ENCODE results near the gene MTO1. TPM values are rescaled to one million over a fixed set of nuclear protein-coding genes. Genes with fewer than 3 reads are reported as not detected.
"Not testable (repeated sequence)": the region's sequence is repeated elsewhere in the genome, so short reads cannot be mapped to it uniquely, and the experiment has no call there.

MTO1 gene
- total RNA-seq, 1 experiment from 2014 or later: 17.4 TPM

DNA sequence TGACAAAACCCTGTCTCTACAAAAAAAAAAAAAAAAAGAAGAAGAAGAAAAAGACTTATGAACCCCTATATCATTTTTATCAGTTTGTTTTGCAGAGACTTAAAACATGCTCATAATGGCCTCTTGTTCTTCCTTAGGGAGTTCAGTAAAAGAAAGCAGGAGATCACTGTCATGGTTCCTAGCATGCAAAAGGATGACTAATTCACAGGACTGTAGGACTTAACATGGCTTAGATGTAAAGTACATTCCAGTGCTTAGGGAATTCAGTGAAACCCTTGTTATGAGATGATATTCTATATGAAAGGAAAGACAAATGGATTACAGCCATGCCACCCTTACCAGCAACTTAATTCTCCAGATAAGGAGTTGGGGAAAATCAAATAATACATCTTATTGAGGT is 29.8 kb downstream of the MTO1 start:
- DNase-seq (ENCODE audit: low read depth): no peak

DNA sequence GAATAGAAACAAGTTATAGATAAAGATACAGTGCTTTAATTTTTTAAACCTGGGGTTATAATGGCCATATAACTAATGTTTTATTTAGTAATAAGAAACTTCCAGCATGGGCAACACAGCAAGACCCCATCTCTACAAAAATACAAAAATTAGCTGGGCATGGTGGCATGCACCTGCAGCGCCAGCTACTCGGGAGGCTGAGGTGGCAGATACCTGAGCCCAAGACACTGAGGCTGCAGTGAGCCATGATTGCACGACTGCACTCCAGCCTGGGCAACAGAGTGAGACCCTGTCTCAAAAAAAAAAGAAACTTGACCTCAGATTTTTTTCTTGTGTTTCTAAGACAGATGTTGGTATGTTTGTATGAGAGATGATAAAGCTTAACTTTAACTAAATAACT is 36.4 kb downstream of the MTO1 start:
- in situ Hi-C loops (cut with HindIII; ENCODE audit: low pct_unique_long_range_greater_than_20kb, low sequenced_read_pairs): no loop called here
- DNase-seq (ENCODE audit: low read depth): no peak

More for the DNA sequence above, 29.8 kb downstream of the MTO1 start:
- in situ Hi-C loops (cut with HindIII; ENCODE audit: low pct_unique_long_range_greater_than_20kb, low sequenced_read_pairs): no loop called here

DNA sequence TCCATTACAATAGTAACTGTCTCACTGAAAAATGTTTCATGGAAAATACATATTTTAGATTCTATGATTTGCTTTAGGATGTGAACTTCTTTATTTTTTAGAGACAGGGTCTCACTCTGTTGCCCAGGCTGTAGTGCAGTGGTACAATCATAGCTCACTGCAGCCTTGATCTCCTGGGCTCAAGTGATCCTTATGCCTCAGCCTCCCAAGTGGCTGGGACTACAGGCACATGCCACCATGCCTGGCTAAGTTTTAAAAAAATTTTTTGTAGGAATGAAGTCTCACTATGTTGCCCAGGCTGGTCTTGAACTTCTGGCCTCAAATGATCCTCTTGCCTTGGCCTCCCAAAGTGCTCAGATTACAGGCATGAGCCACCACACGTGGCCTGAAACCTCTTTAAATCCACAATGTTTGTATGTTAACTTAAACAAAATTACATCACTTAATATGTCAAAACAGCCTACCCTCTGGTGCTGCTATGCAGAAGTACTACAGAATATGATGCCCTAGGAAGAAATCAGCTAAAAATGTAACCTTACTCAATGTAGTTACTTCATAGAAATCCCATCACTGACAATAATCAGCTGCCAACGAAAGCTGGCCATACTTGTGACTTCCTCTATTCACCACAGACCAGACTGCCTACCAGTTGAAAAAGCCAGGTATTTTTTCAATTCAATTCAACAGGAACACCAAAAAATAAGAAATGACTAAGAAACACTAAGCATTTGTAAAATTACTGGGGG is 41.7 kb downstream of the MTO1 start:
- no peak for DNase-seq (ENCODE audit: low read depth)
- in situ Hi-C loops (cut with HindIII; ENCODE audit: low pct_unique_long_range_greater_than_20kb, low sequenced_read_pairs): no loop called here

GRCh38 chr6:73504160-73504559 is 42.6 kb downstream of the MTO1 start:
- in situ Hi-C loops (cut with HindIII; ENCODE audit: low pct_unique_long_range_greater_than_20kb, low sequenced_read_pairs): no loop called here
- DNase-seq (ENCODE audit: low read depth): no peak

DNA sequence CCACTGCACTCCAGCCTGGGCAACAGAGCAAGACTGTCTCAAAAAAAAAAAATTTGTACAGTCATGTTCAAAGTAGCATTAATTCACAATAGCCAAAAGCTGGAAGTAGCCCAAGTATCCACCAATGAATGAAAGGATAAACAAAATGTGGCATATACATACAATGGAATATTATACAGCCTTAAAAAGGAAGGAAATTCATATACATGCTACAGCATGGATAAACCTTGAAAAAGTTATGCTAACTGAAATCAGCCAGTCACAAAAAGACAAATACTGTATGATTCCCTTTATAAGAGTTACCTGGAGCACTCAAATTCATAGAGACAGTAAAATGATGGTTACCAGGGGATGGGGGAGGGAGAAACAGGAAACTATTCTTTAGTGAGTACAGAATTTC is 43.6 kb downstream of the MTO1 start:
- in situ Hi-C loops (cut with HindIII; ENCODE audit: low pct_unique_long_range_greater_than_20kb, low sequenced_read_pairs): no loop called here

GRCh38 chr6:73505705-73506104 is 44.2 kb downstream of the MTO1 start:
- in situ Hi-C loops (cut with HindIII; ENCODE audit: low pct_unique_long_range_greater_than_20kb, low sequenced_read_pairs); DNase-seq (ENCODE audit: low read depth): not testable (repeated sequence)

More for the DNA sequence above, 43.6 kb downstream of the MTO1 start:
- no peak for DNase-seq (ENCODE audit: low read depth)

- in situ Hi-C loops (cut with HindIII; ENCODE audit: low pct_unique_long_range_greater_than_20kb, low sequenced_read_pairs): no loop called here
- DNase-seq (ENCODE audit: low read depth): no peak
These were observed 44.7 kb downstream of the MTO1 start for GRCh38 chr6:73506246-73506645.

GRCh38 chr6:73508776-73509175 is 47.2 kb downstream of the MTO1 start:
- in situ Hi-C loops (cut with HindIII; ENCODE audit: low pct_unique_long_range_greater_than_20kb, low sequenced_read_pairs): no loop called here
- no peak for DNase-seq (ENCODE audit: low read depth)

DNA sequence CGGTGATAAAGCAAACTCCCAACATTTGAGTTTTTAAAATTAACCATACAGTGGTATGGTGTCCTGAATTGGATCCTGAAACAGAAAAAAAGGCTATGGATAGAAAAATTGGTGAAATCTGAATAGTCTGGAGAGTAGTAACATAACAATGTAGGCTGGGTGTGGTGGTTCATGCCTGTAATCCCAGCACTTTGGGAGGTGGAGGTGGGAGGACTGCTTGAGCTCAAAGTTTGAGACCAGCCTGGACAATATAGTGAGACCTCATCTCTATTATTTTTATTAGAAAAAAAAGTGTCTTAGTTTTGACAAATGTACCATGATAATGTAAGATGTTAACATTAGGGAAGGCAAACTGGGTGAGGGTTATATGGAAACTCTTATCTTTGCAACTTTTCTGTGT is 48.3 kb downstream of the MTO1 start:
- in situ Hi-C loops (cut with HindIII; ENCODE audit: low pct_unique_long_range_greater_than_20kb, low sequenced_read_pairs): no loop called here
- DNase-seq (ENCODE audit: low read depth): no peak

GRCh38 chr6:73511796-73512195 is 50.3 kb downstream of the MTO1 start:
- in situ Hi-C loops (cut with HindIII; ENCODE audit: low pct_unique_long_range_greater_than_20kb, low sequenced_read_pairs): no loop called here
- DNase-seq (ENCODE audit: low read depth): no peak

DNA sequence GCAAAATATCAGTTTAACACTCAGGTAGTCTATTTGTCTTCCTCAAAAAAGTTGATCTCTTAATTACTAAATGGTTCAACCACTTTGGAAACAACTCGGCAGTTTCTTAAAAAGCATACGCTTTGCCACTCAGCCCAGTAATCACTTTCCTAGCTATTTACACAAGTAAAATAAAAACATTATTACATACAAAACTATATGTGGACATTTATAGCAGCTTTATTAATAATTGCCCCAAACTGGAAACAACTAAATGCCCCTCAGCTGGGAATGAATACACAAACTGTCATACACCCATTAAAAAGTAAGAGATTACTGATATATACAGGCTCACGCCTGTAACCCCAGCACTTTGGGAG is 51.9 kb downstream of the MTO1 start:
- in situ Hi-C loops (cut with HindIII; ENCODE audit: low pct_unique_long_range_greater_than_20kb, low sequenced_read_pairs): no loop called here
- no peak for DNase-seq (ENCODE audit: low read depth)

GRCh38 chr6:73514746-73515110 is 53.2 kb downstream of the MTO1 start:
- in situ Hi-C loops (cut with HindIII; ENCODE audit: low pct_unique_long_range_greater_than_20kb, low sequenced_read_pairs): no loop called here
- no peak for DNase-seq (ENCODE audit: low read depth)

DNA sequence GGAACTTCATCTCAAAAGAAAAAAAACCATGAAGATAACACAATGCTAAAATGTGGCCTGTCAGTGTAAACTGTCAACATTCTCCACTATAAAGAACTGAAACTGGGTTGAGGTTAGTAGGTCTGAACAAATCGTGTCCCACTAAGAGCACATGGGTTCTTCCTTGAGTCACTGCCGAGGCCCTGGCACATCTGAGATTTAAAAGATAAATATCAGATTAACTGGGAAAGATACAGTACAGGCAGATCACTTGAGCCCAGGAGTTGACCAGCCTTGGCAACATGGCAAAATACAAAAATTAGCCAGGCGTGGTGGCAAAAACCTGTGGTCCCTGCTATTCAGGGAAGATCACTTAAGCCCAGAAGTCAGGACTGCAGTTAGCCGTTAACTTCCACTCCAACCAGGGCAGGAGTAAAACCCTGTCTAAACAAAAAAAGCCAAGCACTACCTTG is 53.7 kb downstream of the MTO1 start:
- no peak for DNase-seq (ENCODE audit: low read depth)
- in situ Hi-C loops (cut with HindIII; ENCODE audit: low pct_unique_long_range_greater_than_20kb, low sequenced_read_pairs): no loop called here

GRCh38 chr6:73516514-73517489 is 55.3 kb downstream of the MTO1 start:
- in situ Hi-C loops (cut with HindIII; ENCODE audit: low pct_unique_long_range_greater_than_20kb, low sequenced_read_pairs): no loop called here
- peak; percentile 26 for DNase-seq (ENCODE audit: low read depth)

- in situ Hi-C loops (cut with HindIII; ENCODE audit: low pct_unique_long_range_greater_than_20kb, low sequenced_read_pairs); DNase-seq (ENCODE audit: low read depth): not testable (repeated sequence)
These were observed 56.8 kb downstream of the MTO1 start for GRCh38 chr6:73518100-73518981.

- DNase-seq (ENCODE audit: low read depth): peak; percentile 23
- in situ Hi-C loops (cut with HindIII; ENCODE audit: low pct_unique_long_range_greater_than_20kb, low sequenced_read_pairs): not testable (repeated sequence)
These were observed 57.7 kb downstream of the MTO1 start for GRCh38 chr6:73518982-73519881.

DNA sequence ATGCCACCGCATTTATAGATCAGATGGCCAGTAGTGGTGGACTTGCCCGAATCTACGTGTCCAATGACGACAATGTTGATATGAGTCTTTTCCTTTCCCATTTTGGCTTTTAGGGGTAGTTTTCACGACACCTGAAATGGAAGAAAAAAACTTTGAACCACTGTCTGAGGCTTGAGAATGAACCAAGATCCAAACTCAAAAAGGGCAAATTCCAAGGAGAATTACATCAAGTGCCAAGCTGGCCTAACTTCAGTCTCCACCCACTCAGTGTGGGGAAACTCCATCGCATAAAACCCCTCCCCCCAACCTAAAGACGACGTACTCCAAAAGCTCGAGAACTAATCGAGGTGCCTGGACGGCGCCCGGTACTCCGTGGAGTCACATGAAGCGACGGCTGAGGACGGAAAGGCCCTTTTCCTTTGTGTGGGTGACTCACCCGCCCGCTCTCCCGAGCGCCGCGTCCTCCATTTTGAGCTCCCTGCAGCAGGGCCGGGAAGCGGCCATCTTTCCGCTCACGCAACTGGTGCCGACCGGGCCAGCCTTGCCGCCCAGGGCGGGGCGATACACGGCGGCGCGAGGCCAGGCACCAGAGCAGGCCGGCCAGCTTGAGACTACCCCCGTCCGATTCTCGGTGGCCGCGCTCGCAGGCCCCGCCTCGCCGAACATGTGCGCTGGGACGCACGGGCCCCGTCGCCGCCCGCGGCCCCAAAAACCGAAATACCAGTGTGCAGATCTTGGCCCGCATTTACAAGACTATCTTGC is 58.6 kb downstream of the MTO1 start:
- peak; percentile 70 for DNase-seq (ENCODE audit: low read depth)
- in situ Hi-C loops (cut with HindIII; ENCODE audit: low pct_unique_long_range_greater_than_20kb, low sequenced_read_pairs): no loop called here
